ELR (cell line): ENCODE measurements around the gene REEP3.
"Not testable (repeated sequence)": the region's sequence is repeated elsewhere in the genome, so short reads cannot be mapped to it uniquely, and the experiment has no call there.

Experiments used
- DNase-seq: peaks from one replicate; pipeline ENCODE4 v3.0.0-alpha.2; 2015; ENCODE audit warnings: low read depth

The REEP3 gene

DNA sequence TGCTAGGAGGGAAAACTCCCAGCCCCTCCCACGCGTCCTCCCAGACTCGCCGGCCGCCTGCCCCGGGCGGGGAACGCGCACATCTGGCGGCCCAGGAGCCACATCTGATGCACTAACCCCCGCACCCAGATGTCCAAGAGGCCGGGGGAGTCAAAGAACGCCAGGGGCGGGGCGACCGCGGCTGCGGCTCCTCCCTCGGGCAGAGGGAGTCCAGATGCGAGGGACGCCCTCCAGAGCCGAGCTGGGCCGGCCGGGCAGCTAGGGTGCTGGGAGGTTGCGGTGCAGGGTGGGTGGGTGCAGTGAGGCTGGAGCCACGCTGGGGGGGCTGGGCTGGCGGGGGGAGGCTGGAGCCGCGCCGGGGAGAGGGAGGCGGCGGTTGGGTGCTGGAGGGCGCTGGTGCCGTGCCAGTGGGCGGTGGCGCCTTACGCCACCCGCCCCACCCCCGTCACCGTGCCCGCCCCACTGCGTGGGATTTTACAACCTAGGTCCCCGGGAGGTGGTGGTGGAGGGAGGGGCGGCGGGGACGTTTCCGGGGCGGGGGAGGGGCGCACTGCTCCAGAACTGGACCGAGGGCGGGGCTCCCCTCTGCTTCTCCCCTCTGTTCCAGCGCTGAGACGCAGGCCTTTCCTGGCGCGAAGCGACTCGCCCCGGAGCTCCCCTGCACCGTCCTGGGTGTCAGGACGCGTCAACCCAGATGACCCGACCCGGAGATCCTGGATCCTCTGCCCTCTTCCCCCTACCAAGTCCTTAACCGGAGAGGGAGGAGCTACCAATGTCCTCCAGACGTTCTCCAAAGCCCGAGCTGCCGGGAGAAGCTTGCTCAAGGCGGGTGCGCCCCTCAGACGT, 109.1 kb downstream of the REEP3 start:
- peak; percentile 89 for DNase-seq

GRCh38 chr10:63630931-63631680, 109.9 kb downstream of the REEP3 start:
- no peak for DNase-seq

DNA sequence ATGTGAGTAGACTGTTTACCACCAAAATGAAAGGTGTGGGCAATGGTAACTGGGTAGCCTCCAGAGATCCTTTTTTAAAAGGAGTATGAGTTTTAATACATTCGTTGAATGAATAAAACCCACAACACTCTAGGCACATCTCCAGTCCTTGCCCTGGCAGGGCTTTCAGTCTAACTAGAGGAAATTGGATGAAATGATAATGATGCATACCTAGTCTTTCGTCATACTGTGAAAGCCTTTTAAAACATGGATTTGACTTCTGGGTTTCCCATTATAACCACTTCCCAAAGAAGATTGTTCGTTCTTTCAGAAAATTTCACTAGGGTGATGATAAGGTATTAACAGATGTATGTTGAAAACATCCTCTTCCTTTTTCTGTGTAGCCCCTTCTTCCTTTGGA, 110.8 kb downstream of the REEP3 start:
- DNase-seq, result no peak

GRCh38 chr10:63633677-63634487, 112.7 kb downstream of the REEP3 start:
- DNase-seq, result peak; percentile 64

GRCh38 chr10:63634488-63635065, 113.4 kb downstream of the REEP3 start:
- no peak for DNase-seq

GRCh38 chr10:63636812-63637211, 115.6 kb downstream of the REEP3 start:
- DNase-seq, result no peak

DNA sequence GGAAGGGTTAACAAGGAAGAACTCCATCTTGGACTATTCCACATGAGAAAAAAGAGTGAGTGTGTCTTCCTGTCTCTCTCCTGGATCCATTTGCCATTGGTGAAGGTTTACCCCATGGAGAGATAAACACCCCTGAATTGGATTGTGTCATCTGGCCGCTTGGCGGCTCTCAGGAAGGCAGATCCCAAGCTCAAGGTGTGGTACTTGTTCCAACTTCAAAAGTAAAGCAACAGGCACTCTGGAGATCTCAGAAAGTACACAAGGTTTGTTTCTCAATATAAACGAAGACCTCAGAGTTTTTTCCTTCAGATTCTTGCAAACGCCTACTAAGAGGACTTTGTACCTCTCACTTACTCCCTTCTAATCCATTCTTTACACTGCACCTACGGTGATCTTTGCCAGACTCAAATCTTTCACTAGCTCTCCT, 116.7 kb downstream of the REEP3 start:
- DNase-seq, result no peak

DNA sequence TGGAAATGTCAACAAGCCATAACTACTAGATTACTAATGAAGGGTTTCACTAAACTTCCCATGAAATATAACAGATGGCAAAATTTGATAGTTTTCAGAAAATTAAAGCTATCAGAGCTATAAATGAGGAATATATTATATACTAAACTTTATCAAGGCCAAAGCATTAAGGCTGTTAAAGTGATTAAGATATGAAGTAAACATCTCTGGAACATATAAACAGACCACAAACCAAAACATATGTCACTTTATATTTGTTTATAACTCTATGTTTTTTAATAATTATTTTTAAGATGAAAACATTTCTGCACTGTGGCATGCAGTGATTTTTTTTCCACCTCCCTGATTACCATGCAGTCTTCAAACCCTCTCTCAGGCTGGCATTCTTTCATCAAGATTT, 120.2 kb downstream of the REEP3 start:
- DNase-seq, result no peak

DNA sequence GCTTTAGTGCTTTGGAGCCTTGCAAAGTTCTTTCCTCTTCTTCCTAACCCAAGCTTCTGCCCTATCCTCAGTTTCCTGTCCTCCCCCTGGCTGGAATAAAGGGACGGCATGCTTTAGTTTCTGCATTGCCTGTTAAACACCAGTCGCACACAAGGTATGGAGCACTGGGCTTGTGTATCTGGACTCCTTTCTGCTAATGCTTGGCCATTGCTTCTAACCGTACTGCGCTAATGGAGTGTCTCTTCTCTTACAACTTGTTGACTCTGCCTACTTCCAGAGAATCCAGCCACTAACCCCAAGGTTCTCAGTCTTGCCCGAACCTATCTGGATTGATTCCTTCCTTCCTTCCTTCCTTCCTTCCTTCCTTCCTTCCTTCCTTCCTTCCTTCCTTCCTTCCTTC, 120.6 kb downstream of the REEP3 start:
- DNase-seq, result no peak

DNA sequence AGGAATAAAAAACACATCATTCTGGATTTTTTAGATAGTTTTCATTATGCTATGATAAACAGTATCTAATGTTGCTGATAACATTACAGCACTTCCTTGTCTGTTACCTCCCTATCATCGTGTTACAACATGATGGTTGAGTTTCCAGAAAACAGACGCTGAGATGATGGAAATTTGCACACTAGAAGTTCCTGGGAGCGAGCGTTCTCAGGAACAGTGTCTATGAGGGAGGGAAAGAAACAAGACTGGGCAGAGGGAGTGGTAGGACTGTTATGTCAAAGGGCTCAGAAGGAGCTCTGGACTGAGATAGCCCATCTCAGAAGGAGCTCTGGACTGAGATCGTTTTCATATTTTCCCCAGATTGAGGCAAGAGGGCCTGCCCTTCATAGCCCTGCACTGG, 121.6 kb downstream of the REEP3 start:
- no peak for DNase-seq

DNA sequence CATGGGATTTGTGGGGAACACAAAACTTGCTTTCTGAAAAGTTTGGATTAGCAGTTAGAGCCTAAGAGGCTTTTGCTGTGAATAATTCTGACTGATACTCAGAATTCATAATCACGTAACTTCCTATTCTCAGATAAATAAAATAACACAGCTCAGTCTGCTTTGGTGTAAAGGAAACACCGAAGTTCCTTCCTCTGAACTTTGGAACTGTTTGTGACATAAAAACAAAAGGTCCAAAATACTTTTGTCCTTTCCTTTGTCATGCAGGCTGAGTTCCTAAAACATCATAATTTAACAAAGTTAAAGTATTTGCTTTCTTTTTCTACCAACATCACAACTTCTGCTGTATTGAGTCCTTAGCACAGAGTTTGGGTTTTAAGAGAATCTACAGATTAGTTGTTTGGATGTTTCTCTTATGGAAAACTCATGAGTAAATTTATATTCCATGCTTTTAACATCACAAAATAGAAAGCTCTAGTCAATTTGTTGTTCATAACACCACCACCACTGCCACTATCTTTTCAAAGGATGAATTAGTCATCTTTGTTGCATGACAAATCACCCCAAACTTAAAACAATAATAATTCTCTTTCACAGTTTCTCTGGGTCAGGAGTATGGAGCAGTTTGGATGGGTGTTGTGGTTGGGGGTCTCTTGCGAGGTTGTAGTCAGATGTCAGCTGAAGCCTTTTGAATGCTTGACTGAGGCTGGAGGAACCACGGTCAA, 123.4 kb downstream of the REEP3 start:
- DNase-seq, result peak; percentile 52

DNA sequence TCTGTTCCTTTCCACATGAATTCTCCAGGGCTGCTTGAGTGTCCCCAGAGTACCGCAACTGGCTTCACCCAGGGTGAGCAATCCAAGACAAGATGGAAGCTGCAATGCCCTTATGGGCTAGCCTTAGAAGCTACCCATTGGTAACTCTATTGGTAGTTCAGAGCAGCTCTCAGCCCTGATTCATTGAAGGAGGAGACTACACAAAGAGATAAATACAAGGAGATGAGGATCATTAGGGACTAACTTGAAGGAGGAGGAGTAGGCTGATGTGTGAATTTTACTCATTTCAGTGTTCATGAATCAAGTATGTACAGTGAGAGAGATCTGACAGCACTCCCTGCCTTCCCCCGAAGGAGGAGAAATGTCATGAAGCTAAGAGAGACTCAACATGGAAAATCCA, 124.0 kb downstream of the REEP3 start:
- DNase-seq, result no peak

DNA sequence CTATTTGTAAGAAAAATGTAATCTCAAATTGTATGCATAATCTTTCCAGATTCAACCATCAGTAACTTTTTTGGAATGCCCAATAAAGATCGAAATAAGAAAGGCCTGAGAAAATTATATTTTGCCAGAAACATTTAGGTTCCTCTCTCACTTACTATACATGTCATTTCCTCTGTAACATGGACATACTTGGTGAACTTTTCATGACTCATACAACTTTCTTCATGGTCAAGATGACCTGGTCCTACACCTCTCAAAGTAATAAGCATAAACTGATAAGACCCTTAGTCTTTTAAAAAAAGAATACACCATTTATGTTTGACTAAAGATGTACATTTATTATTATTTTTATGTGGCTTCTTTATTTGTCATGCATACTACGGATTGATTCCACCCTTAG, 125.3 kb downstream of the REEP3 start:
- peak; percentile 36 for DNase-seq

DNA sequence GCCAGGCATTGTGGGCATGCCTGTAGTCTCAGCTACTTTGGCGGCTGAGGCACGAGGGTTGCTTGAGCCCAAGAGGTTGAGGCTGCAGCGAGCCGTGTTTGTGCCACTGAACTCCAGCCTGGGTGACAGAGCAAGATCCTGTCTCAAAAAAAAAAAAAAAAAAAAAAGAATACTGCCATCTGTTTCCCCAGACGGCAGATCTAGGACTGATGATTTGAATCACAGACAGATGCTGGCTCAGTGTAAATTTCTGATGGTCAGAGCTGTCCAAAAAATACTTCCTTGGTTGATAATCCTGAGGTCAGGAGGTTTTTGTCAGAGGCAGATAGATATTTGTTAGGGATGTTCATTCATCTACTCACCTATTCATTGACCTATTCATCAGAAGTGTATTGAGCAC, 130.7 kb downstream of the REEP3 start:
- DNase-seq, result no peak

GRCh38 chr10:63653747-63654146, 132.5 kb downstream of the REEP3 start:
- DNase-seq, result no peak

DNA sequence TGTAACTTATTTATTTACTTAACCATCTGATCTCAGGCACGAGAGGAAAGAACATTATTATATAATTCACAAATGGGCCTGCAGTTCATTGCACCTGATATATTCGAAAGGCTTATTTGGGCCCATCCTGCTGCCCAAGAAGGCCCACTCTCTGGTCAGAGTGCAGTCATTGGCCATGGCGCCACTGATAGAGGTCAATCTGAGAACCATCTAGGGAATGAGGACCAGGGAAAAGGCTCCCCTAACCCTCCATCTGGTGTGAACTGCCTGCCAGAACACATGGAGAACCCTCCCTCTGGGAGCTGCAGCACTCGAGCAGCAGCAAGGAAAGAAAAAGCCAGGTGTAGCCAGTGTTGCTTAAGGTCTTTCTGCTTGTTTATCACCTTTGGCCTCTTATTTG, 136.6 kb downstream of the REEP3 start:
- no peak for DNase-seq

DNA sequence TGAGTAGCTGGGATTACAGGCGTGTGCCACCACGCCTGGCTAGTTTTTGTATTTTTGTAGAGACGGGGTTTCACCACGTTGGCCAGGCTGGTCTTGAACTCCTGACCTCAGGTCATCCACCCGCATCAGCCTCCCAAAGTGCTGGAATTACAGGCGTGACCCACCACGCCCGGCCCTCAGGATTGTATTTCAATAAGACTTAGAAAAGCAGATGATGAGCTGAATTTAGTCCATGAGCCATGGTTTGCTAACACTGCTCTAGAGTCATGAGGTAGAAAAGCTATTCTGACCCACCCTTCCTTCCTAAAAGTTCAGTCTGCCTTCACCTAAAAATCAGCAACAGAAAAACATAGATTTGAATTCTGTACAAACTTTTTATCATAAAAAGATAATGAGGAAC, 139.7 kb downstream of the REEP3 start:
- not testable (repeated sequence) for DNase-seq

GRCh38 chr10:63661347-63661746, 140.1 kb downstream of the REEP3 start:
- DNase-seq, result peak; percentile 13

GRCh38 chr10:63664341-63664885, 143.2 kb downstream of the REEP3 start:
- DNase-seq, result no peak

GRCh38 chr10:63665006-63665580, 143.9 kb downstream of the REEP3 start:
- not testable (repeated sequence) for DNase-seq

DNA sequence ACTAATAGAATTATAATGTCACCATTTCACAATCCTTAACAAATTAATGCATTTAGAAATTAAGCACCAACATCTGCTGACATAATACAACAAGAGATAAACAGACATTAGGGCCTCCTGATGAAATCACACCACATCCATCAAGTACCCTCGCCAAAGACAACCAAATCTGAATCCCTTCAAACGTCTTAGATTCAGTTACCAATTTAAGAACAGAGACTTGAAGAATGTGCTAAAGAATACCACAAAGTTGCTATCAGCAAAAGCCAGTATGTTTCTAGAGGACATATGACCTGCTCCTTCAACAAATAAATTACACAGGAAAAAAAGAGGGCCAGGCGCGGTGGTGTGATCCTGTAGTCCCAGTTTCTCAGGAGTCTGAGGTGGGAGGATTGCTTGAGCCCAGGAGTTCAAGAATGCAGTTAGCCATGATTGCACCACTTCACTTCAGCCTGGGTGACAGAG, 144.5 kb downstream of the REEP3 start:
- no peak for DNase-seq
